Left hindlimb (tissue), 1 donor: Measurements from ENCODE around the gene CALCB.
"Not testable (repeated sequence)": the region's sequence is repeated elsewhere in the genome, so short reads cannot be mapped to it uniquely, and the experiment has no call there.

Experiments used
- DNase-seq: peaks from one replicate; pipeline ENCODE4 v3.0.0-alpha.2; 2018

The CALCB gene, protein sequence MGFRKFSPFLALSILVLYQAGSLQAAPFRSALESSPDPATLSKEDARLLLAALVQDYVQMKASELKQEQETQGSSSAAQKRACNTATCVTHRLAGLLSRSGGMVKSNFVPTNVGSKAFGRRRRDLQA

DNA sequence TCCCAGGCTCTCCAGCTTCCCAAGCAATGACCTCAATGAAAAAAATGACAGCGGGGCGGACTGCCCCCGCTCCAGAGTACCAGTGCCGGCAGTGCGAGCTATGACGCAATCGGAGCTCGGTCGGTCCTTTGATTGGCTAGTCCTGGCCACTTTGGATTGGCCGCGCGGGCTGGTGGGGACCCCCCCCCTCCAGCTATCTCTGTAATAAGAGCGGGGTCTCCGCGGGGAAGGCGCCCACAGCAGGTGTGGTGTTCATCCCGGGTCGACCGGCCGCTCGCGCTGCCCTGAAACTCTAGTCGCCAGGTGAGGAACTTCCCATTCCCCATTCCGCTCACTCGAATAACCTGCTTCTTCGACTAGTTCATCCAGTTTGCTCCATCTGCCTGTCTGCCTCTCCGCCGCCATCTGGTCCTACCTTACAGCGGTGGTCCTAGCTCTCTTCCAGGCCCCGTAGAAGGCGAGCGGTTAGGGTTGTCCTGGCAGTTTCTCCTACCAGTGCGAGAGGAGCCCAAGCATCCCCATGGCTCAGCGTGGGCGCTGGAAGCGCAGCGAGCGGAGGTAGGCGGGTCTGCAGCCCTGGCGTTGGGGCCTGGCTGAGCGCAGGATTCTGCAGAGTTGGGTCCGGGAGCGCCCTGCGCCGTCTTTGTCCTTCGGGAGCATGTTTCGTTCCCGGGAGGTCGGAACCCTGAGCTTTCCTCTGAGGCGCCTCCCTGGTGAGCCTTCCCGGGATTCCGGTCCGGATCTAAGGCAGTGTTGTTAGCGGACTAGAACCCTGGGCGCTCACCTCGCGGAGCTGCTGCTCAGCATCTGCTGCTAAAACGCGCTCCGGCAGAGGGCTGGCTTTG, at the start of gene CALCB:
TSS of gene CALCB (plus strand) at position 233 of the 845 bp plus-strand sequence. CDS start 1,126 bp downstream, outside the sequence.
- DNase-seq: peak; percentile 36

DNA sequence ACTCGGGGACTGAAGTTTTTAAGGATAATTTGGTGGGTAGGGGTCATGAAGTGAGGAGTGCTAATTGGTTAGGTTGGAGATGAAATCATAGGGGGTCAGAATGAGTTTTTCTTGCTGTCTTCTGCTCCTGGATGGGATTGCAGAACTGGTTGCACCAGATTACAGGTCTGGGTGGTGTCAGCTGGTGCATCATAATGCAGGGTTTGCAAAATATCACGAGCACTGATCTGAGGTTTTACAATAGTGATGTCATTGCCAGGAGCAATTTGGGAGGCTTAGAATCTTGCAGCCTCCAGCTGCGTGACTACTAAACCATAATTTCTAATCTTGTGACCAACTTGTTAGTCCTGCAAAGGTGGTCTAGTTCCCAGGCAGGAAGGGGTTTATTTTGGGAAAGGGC, 46.4 kb upstream of the CALCB start:
- DNase-seq: no peak

DNA sequence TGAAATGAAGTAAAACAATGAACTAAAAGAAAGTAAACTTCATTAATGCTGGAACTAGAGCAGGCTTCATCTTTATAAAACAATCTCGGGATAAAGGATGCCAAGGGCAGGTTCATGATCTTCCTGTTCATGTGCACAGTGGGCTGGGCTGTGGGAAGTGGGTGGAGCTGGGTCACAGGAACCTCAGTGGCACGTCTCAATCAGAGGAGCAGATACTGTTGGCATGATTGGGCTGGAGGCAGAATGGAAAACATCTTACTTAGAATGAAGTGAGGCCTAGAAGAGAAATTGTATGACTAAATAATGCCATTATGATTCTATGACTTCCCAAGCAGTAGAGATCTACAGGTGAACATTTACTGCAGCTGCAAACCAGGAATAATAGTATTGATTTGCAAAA, 45.4 kb upstream of the CALCB start:
- no peak for DNase-seq

DNA sequence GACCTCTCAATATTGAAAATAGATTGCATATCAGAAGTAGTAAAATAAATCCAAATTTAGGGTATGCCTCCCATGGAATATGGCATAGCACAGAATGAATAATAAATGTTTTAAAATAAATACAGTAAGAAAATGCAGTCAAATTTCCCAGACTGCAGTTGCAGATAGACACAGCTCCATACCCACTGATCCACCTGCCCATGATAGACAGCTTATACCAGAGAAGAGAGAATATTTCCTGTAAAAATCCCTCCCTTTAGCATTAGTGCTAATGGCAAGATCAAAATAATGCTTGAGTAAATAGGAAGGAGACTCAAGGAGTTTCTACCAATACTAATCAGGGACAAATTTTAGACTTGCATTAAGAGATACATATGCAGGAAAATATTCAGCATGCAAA, 45.0 kb upstream of the CALCB start:
- no peak for DNase-seq

DNA sequence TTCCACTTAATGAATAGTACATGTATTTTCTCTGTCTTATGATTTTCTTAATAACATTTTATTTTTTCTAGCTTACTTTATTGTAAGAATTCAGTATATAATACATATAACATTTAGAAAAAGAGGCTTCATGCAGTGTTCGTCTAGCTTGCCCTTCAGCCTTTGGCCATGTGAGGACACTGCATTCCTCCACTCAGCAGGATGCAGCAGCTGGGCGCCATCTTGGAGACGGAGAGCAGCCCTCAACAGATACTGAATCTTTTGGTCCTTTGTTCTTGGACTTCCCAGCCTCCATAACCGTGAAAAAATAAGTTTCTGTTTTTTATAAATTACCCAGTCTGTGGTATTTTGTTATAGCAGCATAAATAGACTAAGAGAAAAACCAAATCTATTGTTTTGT, 41.4 kb upstream of the CALCB start:
- not testable (repeated sequence) for DNase-seq

DNA sequence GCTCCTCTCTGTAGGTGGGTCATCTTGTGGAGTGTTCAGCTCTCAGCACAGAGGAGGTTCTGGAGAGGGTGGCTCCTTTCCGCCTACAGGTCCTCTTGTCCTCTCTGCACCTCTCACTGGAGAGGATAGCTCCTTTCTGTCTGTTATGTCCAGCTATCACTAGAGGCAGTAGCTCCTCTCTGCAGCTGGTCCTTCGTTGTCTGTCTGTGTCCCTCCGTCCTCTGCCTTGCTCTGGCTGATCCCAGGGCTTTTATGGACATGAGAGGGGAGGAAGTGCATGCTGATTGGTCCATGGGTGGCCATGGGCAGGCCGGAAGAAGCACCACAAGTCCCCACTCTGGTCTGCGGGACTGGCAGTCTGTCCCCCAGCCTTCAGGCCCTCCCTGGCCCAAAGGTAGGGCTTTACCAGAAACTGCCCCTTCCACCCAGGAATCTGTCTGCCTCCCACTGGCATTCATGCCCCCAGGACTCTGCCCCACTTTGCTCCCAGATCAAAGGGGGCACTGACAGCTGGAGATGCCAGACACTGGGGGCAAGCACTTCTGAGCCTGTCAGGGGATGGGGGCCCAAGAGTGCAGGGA, 38.6 kb upstream of the CALCB start:
- DNase-seq: no peak

DNA sequence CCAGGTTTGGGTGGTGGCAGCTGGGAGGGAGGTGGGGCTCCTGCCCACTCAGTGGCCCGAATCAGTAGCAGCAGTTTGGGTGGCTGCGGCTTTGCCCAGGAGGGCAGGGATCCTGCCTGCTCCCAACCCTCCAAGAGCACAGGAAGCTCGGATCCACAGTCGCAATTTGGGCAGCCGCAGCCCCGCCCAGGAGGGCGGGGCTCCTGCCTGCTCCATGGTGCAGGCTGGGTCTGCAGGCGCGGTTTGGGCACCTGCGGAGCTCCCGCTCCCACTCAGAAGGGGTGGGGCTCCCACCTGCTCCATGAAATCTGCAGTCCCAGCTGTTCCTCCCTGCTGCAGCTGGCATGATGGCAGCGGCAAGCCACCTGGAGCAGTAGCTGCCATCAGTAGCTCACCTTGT, 38.1 kb upstream of the CALCB start:
- DNase-seq: no peak

DNA sequence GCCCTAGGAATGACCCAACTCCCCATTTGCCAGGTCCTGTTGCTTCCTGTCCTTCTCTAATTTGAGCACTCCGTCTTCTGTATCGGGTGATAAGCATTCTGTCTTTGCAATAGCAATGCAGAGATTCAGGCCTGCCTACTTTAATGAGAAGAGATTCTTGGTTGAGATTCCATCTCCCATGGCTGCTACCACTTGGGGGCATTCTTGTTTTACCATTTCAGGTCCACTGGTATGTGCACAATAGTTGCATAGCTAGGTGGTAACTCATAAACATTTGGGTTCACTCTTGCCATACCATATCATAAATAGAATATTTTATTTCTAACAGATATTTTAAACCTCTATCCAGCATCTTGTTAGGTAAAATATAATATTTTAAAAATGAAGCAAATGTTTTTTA, 34.4 kb upstream of the CALCB start:
- DNase-seq: no peak

DNA sequence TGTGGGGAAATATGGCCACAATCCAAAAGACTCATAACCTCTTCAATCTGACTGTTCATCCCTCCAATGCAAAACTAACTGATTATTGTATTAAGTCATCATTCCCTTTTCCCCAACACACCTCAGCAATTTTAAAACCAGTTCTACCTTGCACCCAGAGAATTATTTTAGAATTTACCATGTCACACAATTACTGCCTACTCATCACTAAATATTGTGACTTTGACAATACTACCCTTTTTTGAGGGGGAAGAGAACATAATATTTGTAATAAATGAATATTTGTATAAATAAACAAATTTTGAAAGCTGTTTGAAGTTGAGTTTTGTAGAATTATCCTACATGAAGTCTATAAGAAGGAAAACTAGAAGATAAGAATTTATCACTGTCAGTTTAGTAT, 28.2 kb upstream of the CALCB start:
- DNase-seq: no peak

DNA sequence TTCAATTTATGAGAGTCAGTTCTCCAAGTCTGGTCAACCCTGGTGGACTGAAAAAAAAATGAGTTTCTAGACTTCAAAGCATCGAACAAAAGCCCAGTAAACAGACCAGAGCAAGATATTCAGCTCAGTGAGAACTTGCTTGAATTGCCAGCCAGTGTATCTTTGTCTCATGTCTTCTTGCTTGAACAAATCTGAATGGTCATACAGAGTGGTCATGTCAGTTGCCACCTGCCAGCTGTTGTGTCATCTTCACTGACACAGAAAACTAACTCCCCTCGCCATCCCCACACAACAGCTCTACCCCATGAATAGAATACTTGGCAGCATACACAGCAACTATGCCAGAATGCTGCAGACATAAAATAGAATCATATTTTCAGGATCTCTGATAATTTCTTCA, 27.5 kb upstream of the CALCB start:
- no peak for DNase-seq

DNA sequence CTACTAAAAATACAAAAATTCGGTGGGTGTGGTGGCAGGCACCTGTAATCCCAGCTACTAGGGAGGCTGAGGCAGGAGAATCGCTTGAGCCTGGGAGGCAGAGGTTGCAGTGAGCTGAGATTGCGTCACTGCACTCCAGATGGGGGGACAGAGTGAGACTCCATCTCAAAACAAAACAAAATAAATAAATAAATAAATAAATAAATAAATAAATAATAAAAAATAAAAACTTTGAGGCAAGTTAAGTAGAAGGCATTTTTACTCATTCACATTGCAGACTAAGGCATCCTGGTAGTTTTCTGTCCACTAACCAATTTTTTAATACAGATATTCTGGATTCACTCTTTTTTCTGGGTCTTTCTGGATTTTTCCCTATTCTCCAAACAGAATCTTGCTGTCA, 26.7 kb upstream of the CALCB start:
- DNase-seq: not testable (repeated sequence)

DNA sequence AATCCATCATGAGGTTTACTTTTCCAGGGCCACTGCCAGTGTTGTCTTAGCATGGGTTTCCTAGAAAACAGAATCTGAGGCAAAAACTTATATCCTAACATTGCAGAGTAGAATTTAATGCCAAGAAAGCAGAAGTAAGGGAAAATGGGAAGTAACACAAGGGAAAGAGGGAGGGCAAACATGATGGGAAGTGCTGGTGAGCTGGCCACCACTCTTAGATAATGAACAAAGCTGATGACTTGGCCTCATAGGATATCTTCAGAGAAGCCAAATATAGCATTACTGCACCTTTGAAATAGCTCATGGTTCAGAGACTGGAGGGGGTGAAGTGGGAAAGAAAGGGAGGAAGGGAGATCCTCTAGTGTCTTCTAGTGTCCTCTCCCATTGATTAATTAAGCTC, 24.8 kb upstream of the CALCB start:
- DNase-seq: no peak

DNA sequence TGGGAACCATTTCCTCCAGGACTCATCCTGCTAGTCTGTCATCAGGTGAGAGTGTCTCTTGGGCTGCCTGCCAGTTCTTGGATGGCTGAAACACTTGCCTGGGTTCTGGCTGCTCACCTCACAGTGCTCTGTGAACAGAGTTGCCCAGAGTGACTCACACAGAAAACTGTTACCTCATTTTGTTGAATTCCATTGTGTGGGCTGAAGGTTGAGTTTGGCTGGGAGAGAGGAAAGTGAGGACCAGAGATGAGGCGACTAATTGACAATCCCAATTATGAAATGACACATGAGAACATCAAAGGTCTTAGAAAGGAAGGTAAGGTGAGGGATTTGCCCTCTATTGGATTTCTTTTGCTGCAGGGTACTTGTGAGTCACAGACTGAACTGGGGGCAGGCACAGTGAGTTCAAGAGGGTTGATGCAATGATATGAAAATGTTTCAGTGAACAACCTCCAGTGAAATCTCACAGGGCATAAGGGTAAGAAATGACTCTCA, 20.2 kb upstream of the CALCB start:
- no peak for DNase-seq

DNA sequence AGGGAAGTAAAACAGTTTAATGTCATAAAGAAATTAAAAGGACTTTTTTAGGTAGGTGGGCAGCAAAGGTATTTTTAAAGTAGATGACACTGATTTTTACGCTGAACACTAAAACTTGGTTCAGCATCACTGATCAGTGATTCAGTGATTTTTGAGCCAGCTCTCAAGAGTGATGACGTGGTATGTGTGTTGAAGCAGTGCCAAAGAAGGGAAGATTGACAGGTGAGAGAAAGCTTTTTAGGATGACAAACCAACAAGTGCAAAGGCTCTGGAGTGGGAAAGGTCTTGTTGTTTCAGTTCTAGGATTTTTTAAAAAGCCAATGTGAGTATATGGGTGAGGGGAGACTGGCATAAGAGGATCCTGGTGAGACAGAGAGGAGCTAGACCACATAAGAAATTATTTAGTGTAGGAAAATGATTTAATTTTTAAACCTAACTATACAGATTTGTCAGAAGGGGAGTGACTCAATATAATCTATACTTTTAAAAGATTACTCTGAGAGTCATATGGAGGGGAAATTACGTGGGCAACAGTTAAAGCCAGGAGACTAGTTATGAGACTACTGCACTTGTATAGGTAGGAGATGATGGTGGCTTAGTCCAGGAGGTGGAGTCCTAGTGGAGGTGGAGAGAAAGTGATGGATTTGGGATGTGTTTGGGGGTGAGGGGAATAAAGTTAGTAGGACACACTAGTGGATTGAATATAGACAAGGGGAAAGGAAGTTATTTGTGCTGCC, 17.6 kb upstream of the CALCB start:
- DNase-seq: no peak

DNA sequence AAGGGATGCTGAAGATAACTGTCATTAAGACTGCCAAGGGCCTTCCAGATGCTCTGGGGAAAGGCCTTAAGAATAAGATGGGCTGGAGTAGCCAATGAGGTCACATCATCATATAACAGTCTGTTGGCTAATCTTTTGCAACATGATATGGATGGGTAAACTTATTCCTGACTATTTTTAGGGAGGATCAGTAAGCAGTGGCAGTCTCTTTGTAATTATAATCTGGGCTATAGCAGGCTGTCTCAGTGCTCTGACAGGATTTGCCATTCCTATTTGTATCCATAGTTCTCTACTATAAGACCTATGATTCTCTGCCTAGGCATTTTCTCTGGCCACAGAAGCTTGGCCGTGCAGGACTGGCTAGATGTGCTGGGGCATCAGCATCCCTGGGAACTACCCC, 16.1 kb upstream of the CALCB start:
- no peak for DNase-seq

DNA sequence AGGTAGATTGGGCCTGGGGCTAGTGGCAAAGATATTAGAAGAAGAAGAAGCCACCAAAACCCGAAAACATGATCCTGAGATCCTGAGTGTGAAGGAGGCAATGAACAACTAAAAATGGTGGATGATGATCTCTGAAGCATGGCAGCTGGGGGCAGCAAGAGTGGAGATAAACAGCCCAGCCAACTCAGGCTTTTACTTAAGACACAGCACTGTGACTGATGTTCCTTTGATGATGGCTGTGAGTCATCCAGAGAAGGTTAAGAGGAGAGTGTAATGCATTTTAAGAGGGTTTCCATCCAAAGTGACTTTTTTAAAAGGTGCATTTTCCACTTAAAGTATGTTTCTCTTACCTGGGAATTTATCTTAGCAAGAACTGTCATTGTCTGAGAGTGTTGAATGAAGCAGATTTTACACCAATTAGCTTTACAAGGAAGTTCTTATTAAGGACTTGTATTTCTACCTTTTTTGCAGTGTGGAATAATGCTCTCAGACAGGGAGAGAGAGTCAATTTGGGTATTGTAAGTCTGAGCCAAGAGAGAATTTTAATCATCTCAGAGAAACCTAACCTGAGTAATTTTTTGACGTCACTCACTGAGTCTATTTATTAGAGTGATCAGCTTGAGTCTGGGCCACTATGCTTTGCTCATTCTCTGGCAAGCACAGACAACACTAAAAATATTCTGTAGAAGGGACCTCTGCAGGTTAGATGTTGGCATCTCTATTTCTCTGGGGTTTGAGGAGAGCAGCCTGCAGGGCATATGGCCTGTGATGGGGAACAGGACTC, 14.1 kb upstream of the CALCB start:
- DNase-seq: no peak

DNA sequence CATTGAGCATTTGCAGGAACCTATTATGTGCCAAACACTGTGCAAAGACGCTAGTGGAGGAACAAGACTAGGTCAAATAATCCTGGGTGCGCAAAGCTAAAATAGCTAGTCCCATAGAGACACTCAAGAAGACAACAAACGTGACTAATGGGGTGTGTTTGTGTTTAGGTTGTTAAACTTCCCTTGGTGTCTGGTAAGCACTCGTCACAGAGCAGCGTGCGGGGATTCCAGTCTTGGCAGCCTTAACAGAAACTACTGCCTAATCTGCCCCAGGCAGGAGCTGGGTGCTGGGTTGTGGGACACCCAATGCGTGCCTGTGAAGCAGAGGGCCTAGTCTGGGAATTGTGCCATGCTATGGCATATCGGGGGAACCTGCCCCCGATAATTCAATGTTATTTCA, 10.8 kb upstream of the CALCB start:
- DNase-seq: no peak

DNA sequence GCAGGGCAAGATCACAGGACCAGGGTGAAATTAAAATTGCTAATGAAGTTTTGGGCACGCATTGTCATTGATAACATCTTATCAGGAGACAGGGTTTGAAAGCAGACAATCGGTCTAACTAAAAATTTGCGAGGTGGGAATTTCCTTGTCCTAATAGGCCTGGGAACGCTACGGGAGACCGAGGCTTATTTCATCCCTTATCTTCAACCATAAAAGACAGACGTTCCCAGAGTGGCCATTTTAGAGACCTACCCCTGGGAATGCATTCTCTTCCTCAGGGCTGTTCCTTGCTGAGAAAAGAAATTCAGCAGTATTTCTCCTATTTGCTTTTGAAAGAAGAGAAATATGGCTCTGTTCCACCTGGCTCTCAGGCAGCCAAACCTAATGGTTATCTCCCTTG, 3.6 kb upstream of the CALCB start:
- not testable (repeated sequence) for DNase-seq

DNA sequence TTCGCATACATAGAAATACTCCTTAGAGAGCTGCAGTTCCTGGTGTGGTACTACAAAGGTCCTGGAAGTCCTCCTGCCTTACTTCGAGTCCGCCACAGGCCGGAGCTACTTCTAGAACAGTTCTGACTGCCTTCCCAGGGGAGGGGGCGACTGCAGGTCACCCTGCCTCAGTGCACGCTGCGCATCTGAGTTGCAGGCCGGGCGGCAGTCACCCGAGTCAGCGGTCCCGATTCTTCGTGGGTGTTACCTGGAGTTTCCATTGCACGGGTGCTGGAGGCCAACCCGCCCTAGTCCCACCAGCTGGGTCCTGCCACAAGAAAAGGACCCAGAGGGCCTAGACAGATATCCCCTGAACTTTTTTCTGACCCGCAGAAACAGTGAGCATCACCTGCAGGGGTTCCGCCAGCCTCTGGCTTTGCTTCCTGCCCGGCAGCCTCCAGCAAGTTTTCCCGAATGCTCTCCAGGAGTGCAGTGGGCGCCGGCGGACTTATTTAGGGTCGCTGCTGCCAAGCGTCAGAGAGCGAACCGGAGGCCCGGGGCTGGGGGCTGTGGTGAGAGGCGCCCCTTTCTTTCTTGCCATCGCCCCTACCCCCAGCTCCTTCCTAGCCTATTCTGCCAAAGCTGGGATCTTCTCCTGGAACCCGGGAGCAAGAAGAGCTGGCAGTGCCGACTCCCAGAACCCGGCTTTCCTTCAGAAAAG, 1.7 kb upstream of the CALCB start:
- DNase-seq: no peak

DNA sequence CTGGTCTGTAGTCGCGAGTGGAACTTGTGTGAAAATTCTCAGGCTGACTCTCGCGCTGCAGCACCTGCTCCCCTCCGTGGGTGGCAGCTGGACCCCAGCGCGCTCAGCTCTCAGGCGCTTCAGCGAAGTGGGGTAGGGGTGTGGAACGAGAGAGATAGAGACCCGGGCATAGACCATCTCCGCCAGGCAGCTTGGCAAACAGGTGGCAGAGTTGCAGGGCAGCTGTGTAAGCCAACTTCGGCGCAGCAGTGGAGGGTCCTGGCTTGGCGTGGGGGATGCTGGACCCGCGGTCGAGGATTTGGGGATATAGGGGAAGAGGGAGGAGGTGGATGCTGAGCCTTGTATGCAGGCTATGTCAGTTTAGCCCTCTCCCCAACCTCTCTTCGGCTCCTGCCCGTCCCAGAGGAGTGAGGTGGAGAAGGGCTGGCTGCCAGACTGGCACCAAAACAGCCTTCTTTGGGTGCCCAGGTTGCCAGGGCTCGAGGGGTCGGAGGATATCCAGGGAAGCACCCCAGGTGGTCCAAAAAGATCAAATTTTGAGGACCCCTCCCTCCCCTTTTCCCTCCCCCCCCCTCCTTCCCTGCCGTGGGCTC, 746 bp upstream of the CALCB start:
- DNase-seq: no peak
